HEK293 (cell line): Measurements from ENCODE around the gene LY6G6D.

ENCODE experiments used
- PRDM1 ChIP-seq: fragments of 450-650 bp; formaldehyde crosslinking; IDR thresholded peaks from 2 replicates; pipeline ENCODE4; 2016; ENCODE audit warnings: missing biosample characterization, missing genetic modification characterization
- ZNF274 ChIP-seq, 2 experiments: fragments of 200-500 bp in 1 of 2; fragments of 450-650 bp in 1 of 2; sonication (Bioruptor generic) in 1 of 2; formaldehyde crosslinking in 1 of 2; IDR thresholded peaks; 2 replicates each; pipeline versions ENCODE4 v1.5.1 to v1.6.1; 2014 to 2016; ENCODE audit warnings: borderline replicate concordance in 1 of 2, inconsistent platforms in 1 of 2, low read length in 1 of 2, missing biosample characterization in 1 of 2, missing genetic modification characterization in 1 of 2
- ZNF302 ChIP-seq: fragments of 450-650 bp; formaldehyde crosslinking; IDR thresholded peaks from 2 replicates; pipeline ENCODE4 v1.5.1; 2016; ENCODE audit warnings: missing biosample characterization, missing genetic modification characterization, low read depth
- ZNF660 ChIP-seq: fragments of 450-650 bp; IDR thresholded peaks from 2 replicates; pipeline ENCODE4 v1.5.1; 2018; ENCODE audit warnings: missing biosample characterization, mild to moderate bottlenecking, missing genetic modification characterization
- ZNF837 ChIP-seq: fragments of 450-650 bp; formaldehyde crosslinking; IDR thresholded peaks from 2 replicates; pipeline ENCODE4 v1.5.1; 2016; ENCODE audit warnings: missing biosample characterization, missing genetic modification characterization
- TF ChIP-seq, protein P1 (sequence below): fragments of 450-650 bp; formaldehyde crosslinking; IDR thresholded peaks from 2 replicates; pipeline ENCODE4 v1.5.1; 2016; ENCODE audit warnings: missing biosample characterization, missing genetic modification characterization
- TF ChIP-seq, protein P2 (sequence below): sonication (generic); formaldehyde crosslinking; IDR thresholded peaks from 2 replicates; pipeline ENCODE4 v1.8.1; 2022; ENCODE audit warnings: mild to moderate bottlenecking, moderate library complexity, missing genetic modification reagents

DNA sequence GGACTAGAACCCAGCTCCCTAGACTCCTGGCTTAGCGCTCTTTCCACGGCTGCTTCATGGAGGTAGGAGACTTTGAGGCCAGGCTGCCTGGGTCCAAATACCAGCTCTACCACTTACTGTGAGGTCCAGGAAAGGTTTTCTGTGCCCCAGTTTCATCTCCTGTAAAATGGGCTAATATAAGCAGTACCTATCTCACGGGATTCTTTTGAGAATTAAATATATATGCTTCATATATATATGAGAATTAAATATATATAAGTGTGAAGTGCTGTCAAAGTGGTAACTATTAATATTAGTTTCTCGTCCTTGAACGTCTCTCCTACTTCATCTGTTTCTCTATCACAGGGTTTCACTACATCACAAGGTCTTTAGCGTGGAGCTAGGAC lies 24.1 kb upstream of the LY6G6D start:
- TF ChIP-seq, protein P1, sequence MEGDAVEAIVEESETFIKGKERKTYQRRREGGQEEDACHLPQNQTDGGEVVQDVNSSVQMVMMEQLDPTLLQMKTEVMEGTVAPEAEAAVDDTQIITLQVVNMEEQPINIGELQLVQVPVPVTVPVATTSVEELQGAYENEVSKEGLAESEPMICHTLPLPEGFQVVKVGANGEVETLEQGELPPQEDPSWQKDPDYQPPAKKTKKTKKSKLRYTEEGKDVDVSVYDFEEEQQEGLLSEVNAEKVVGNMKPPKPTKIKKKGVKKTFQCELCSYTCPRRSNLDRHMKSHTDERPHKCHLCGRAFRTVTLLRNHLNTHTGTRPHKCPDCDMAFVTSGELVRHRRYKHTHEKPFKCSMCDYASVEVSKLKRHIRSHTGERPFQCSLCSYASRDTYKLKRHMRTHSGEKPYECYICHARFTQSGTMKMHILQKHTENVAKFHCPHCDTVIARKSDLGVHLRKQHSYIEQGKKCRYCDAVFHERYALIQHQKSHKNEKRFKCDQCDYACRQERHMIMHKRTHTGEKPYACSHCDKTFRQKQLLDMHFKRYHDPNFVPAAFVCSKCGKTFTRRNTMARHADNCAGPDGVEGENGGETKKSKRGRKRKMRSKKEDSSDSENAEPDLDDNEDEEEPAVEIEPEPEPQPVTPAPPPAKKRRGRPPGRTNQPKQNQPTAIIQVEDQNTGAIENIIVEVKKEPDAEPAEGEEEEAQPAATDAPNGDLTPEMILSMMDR (tag by site-specific recombination) = no peak
- TF ChIP-seq PRDM1 (tag by site-specific recombination) = no peak
- no peak for TF ChIP-seq ZNF274 (IDR thresholded peaks at IDR 0.05; ENCODE audit: low read length)
- no peak for TF ChIP-seq ZNF274 (tag by site-specific recombination; IDR thresholded peaks at IDR 0.05; ENCODE audit: borderline replicate concordance)
- no peak for TF ChIP-seq ZNF837 (tag by site-specific recombination)
- no peak for TF ChIP-seq ZNF302 (tag by site-specific recombination)
- TF ChIP-seq, protein P2, sequence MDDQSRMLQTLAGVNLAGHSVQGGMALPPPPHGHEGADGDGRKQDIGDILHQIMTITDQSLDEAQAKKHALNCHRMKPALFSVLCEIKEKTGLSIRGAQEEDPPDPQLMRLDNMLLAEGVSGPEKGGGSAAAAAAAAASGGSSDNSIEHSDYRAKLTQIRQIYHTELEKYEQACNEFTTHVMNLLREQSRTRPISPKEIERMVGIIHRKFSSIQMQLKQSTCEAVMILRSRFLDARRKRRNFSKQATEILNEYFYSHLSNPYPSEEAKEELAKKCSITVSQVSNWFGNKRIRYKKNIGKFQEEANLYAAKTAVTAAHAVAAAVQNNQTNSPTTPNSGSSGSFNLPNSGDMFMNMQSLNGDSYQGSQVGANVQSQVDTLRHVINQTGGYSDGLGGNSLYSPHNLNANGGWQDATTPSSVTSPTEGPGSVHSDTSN (CRISPR knock-in tag) = no peak
- no peak for TF ChIP-seq ZNF660 (tag by site-specific recombination)
